ENCODE results near the gene JAM3.

Gene JAM3

GRCh38 chr11:134037046-134037908, 31.6 kb upstream of the JAM3 start:
- peak; percentile 50 for DNase-seq

GRCh38 chr11:134038897-134039470, 29.9 kb upstream of the JAM3 start:
- in situ Hi-C loops (cut with MboI; ENCODE audit: low pct_unique_long_range_greater_than_20kb, low sequenced_read_pairs): no loop called here
- DNase-seq: no peak

More at GRCh38 chr11:134037046-134037908, 31.6 kb upstream of the JAM3 start:
- in situ Hi-C loops (cut with MboI; ENCODE audit: low pct_unique_long_range_greater_than_20kb, low sequenced_read_pairs): no loop called here

- in situ Hi-C loops (cut with MboI; ENCODE audit: low pct_unique_long_range_greater_than_20kb, low sequenced_read_pairs): no loop called here
- DNase-seq: no peak
Measured at GRCh38 chr11:134039726-134040385, 29.0 kb upstream of the JAM3 start.

- in situ Hi-C loops (cut with MboI; ENCODE audit: low pct_unique_long_range_greater_than_20kb, low sequenced_read_pairs): no loop called here
- DNase-seq: no peak
Measured at GRCh38 chr11:134040386-134041302, 28.2 kb upstream of the JAM3 start.

- in situ Hi-C loops (cut with MboI; ENCODE audit: low pct_unique_long_range_greater_than_20kb, low sequenced_read_pairs): no loop called here
Measured at GRCh38 chr11:134041349-134041748, 27.5 kb upstream of the JAM3 start.

GRCh38 chr11:134041791-134042696, 26.8 kb upstream of the JAM3 start:
- in situ Hi-C loops (cut with MboI; ENCODE audit: low pct_unique_long_range_greater_than_20kb, low sequenced_read_pairs): no loop called here

More at GRCh38 chr11:134041349-134041748, 27.5 kb upstream of the JAM3 start:
- DNase-seq: no peak

GRCh38 chr11:134043821-134044420, 25.0 kb upstream of the JAM3 start:
- in situ Hi-C loops (cut with MboI; ENCODE audit: low pct_unique_long_range_greater_than_20kb, low sequenced_read_pairs): no loop called here
- no peak for DNase-seq

More at GRCh38 chr11:134041791-134042696, 26.8 kb upstream of the JAM3 start:
- DNase-seq: no peak

GRCh38 chr11:134044514-134045284, 24.2 kb upstream of the JAM3 start:
- DNase-seq: no peak
- in situ Hi-C loops (cut with MboI; ENCODE audit: low pct_unique_long_range_greater_than_20kb, low sequenced_read_pairs): no loop called here

GRCh38 chr11:134045799-134046635, 22.9 kb upstream of the JAM3 start:
- in situ Hi-C loops (cut with MboI; ENCODE audit: low pct_unique_long_range_greater_than_20kb, low sequenced_read_pairs): no loop called here
- peak; percentile 49 for DNase-seq

- DNase-seq: no peak
- in situ Hi-C loops (cut with MboI; ENCODE audit: low pct_unique_long_range_greater_than_20kb, low sequenced_read_pairs): no loop called here
Measured at GRCh38 chr11:134046681-134047449, 22.0 kb upstream of the JAM3 start.

GRCh38 chr11:134047586-134047999, 21.3 kb upstream of the JAM3 start:
- no peak for DNase-seq
- in situ Hi-C loops (cut with MboI; ENCODE audit: low pct_unique_long_range_greater_than_20kb, low sequenced_read_pairs): no loop called here

- no peak for DNase-seq
- in situ Hi-C loops (cut with MboI; ENCODE audit: low pct_unique_long_range_greater_than_20kb, low sequenced_read_pairs): no loop called here
Measured at GRCh38 chr11:134048028-134048427, 20.8 kb upstream of the JAM3 start.

GRCh38 chr11:134049303-134049702, 19.6 kb upstream of the JAM3 start:
- DNase-seq: no peak
- in situ Hi-C loops (cut with MboI; ENCODE audit: low pct_unique_long_range_greater_than_20kb, low sequenced_read_pairs): no loop called here

- in situ Hi-C loops (cut with MboI; ENCODE audit: low pct_unique_long_range_greater_than_20kb, low sequenced_read_pairs): no loop called here
- DNase-seq: peak; percentile 96
Measured at GRCh38 chr11:134050541-134051383, 18.1 kb upstream of the JAM3 start.

Data from KBM-7 (cell line).